GM23248 (cell line): ENCODE results near the gene AKAP13. TPM values are rescaled to one million over a fixed set of nuclear protein-coding genes. Genes with fewer than 3 reads are reported as not detected.

Experiments
- DNase-seq: peaks from one replicate; pipeline ENCODE4 v3.0.0-alpha.2; 2015
- H2AFZ ChIP-seq: fragments of 200-600 bp; sonication (generic); 2 replicates; pipeline ENCODE4 v1.6.1; 2016; ENCODE audit warnings: antibody characterized with exemption
- H3F3A ChIP-seq: fragments of 200-600 bp; sonication (generic); 2 replicates; pipeline ENCODE4 v1.6.1; 2016; ENCODE audit warnings: mild to moderate bottlenecking, antibody characterized with exemption, mixed run types; ENCODE audit not compliant: insufficient read depth
- H3K27ac ChIP-seq: fragments of 200-600 bp; sonication (generic); 2 replicates; pipeline ENCODE4 v1.5.1; 2016; ENCODE audit warnings: mild to moderate bottlenecking
- H3K27me3 ChIP-seq: fragments of 200-600 bp; sonication (generic); replicated peaks from 2 replicates; pipeline ENCODE4 v1.6.1; 2016; ENCODE audit warnings: mild to moderate bottlenecking; ENCODE audit not compliant: insufficient read depth
- H3K36me3 ChIP-seq: fragments of 200-600 bp; sonication (generic); 2 replicates; pipeline ENCODE4 v1.6.1; 2016; ENCODE audit warnings: low read depth, mild to moderate bottlenecking
- H3K4me1 ChIP-seq: fragments of 200-600 bp; sonication (generic); 2 replicates; pipeline ENCODE4 v1.6.1; 2016; ENCODE audit warnings: mild to moderate bottlenecking; ENCODE audit not compliant: insufficient read depth
- H3K4me2 ChIP-seq: fragments of 200-600 bp; sonication (generic); one replicate; pipeline ENCODE4 v1.6.1; 2016; ENCODE audit warnings: mild to moderate bottlenecking; ENCODE audit not compliant: unreplicated experiment
- H3K4me3 ChIP-seq: fragments of 200-600 bp; sonication (generic); 2 replicates; pipeline ENCODE4 v1.5.1; 2016; ENCODE audit warnings: mild to moderate bottlenecking
- H3K79me2 ChIP-seq: fragments of 200-600 bp; sonication (generic); 2 replicates; pipeline ENCODE4 v1.6.1; 2016; ENCODE audit warnings: mild to moderate bottlenecking; ENCODE audit not compliant: insufficient read depth
- H3K9ac ChIP-seq: fragments of 200-600 bp; sonication (generic); 2 replicates; pipeline ENCODE4 v1.6.1; 2016; ENCODE audit warnings: mild to moderate bottlenecking
- H3K9me2 ChIP-seq: fragments of 200-600 bp; sonication (generic); 2 replicates; pipeline ENCODE4 v1.6.1; 2016; ENCODE audit warnings: mixed run types, mild to moderate bottlenecking, moderate library complexity; ENCODE audit not compliant: insufficient read depth
- H3K9me3 ChIP-seq: fragments of 200-600 bp; sonication (generic); one replicate; pipeline ENCODE4 v1.6.1; 2017; ENCODE audit warnings: low read depth
- H4K20me1 ChIP-seq: fragments of 200-600 bp; sonication (generic); 2 replicates; pipeline ENCODE4 v1.6.0; 2016; ENCODE audit not compliant: insufficient read depth
- EZH2 ChIP-seq: fragments of 200-600 bp; sonication (generic); IDR thresholded peaks from 2 replicates; pipeline ENCODE4 v1.6.1; 2018; ENCODE audit warnings: antibody characterized with exemption, mild to moderate bottlenecking; ENCODE audit not compliant: insufficient read depth, poor library complexity, severe bottlenecking
- EZH2phosphoT487 ChIP-seq: fragments of 200-600 bp; sonication (generic); IDR thresholded peaks from 2 replicates; pipeline ENCODE4 v1.6.1; 2018; ENCODE audit warnings: antibody characterized with exemption, moderate library complexity, mild to moderate bottlenecking, low read depth; ENCODE audit not compliant: insufficient read depth
- WGBS, 2 experiments: methylation state at CpG; one replicate each; pipeline ENCODE4 v1.1.6; 2015 to 2017; ENCODE audit warnings: low lambda C conversion rate in 2 of 2, low coverage in 1 of 2; ENCODE audit errors: missing lambda C conversion rate in 2 of 2; 5-methylcytosine and 5-hydroxymethylcytosine counted together
- in situ Hi-C: fragments of 300-500 bp; cut with MboI; formaldehyde crosslinking; loops from 2 replicates; pipeline ENCODE4 v1.15.0; 2020
- polyA plus RNA-seq: library from polyadenylated mRNA; unstranded; fragments of >200 nt; fragmentation: Nextera tagmentation; extraction: Ambion mirVana; gene quantifications from 2 replicates; pipeline ENCODE4 v1.2.1, GENCODE V29; 2016
- total RNA-seq: library from RNA; depleted of rRNA; stranded (reverse); fragments of >200 nt; shearing (Covaris generic); gene quantifications from 2 replicates; pipeline ENCODE4 v1.2.3, GENCODE V29; 2014

AKAP13 gene
- total and polyA plus RNA-seq, 2 experiments from 2014 or later: 26.5 to 27.7 TPM

- Histone ChIP-seq H3K4me3 (no peak overlapping the region), H3K9me3 (no peaks in the 10 kb centered on the region), H3K36me3 (no peaks in the 10 kb centered on the region; the same call in 1 of the 2 replicates), H3K79me2 (peaks cover 5% of the 10 kb centered on the region; the same call in 1 of the 2 replicates), H3K4me1 (no peaks in the 10 kb centered on the region), H3F3A (no peaks in the 10 kb centered on the region), H3K27me3 (no peaks in the 10 kb centered on the region), H3K9me2 (no peaks in the 10 kb centered on the region), H3K27ac (no peak overlapping the region), H2AFZ (no peak overlapping the region), H4K20me1 (no peaks in the 10 kb centered on the region), H3K4me2 (no peak overlapping the region), H3K9ac (no peak overlapping the region)
- WGBS, 2 experiments: 97 to 100% methylated on average over 2 of the region's 2 CpGs
- in situ Hi-C loops: loop anchor here (10.0 kb wide), 1 partner anchor 62 kb away; no protein-coding TSS in a partner anchor
- no peak for DNase-seq
- TF ChIP-seq EZH2: no peak
- no peak for TF ChIP-seq EZH2phosphoT487
Observed at GRCh38 chr15:85556618-85556895, 176.2 kb downstream of the AKAP13 start.

- Histone ChIP-seq H3K27me3 (no peaks in the 10 kb centered on the region), H3K9me2 (no peaks in the 10 kb centered on the region), H3K27ac (no peak overlapping the region), H3K9ac (no peak overlapping the region), H3K9me3 (no peaks in the 10 kb centered on the region), H4K20me1 (no peaks in the 10 kb centered on the region), H3K4me3 (no peak overlapping the region), H2AFZ (no peak overlapping the region), H3K79me2 (peaks cover 5% of the 10 kb centered on the region; the same call in 1 of the 2 replicates), H3F3A (no peaks in the 10 kb centered on the region), H3K4me1 (no peaks in the 10 kb centered on the region), H3K4me2 (no peak overlapping the region), H3K36me3 (no peaks in the 10 kb centered on the region)
- WGBS, 2 experiments: 73 to 79% methylated on average over 6 of the region's 6 CpGs
- DNase-seq: no peak
- no peak for TF ChIP-seq EZH2phosphoT487
- in situ Hi-C loops: loop anchor here (10.0 kb wide), 1 partner anchor 63 kb away; no protein-coding TSS in a partner anchor
Observed at GRCh38 chr15:85557385-85557784, 177.0 kb downstream of the AKAP13 start.

- H3K4me2 ChIP-seq: no peak overlapping the region
- H3K9ac ChIP-seq: no peak overlapping the region
- H3K4me3 ChIP-seq: no peak overlapping the region
- WGBS, 2 experiments: 36 to 44% methylated on average over 5 of the region's 5 CpGs
- no peaks in the 10 kb centered on the region for H3K27me3 ChIP-seq
- H3K79me2 ChIP-seq: peaks cover 5% of the 10 kb centered on the region; the same call in 1 of the 2 replicates
- DNase-seq: no peak
- no peak overlapping the region for H3K27ac ChIP-seq
- H3K9me2 ChIP-seq: no peaks in the 10 kb centered on the region
- peaks cover 4% of the 10 kb centered on the region for H3K4me1 ChIP-seq
- no peaks in the 10 kb centered on the region for H3F3A ChIP-seq
- H4K20me1 ChIP-seq: no peaks in the 10 kb centered on the region; the same call in 1 of the 2 replicates
- TF ChIP-seq EZH2phosphoT487 (no peak), EZH2 (no peak)
- H3K9me3 ChIP-seq: no peaks in the 10 kb centered on the region
- no peaks in the 10 kb centered on the region for H3K36me3 ChIP-seq
- in situ Hi-C loops: loop anchor here (10.0 kb wide), 1 partner anchor 64 kb away; no protein-coding TSS in a partner anchor
- no peak overlapping the region for H2AFZ ChIP-seq
Observed at GRCh38 chr15:85558848-85559247, 178.4 kb downstream of the AKAP13 start.

- in situ Hi-C loops: loop anchor here (10.0 kb wide), 1 partner anchor 65 kb away; no protein-coding TSS in a partner anchor
- no peak overlapping the region for H3K4me3 ChIP-seq
- H3K36me3 ChIP-seq: no peaks in the 10 kb centered on the region
- H4K20me1 ChIP-seq: no peaks in the 10 kb centered on the region; the same call in 1 of the 2 replicates
- peaks cover 5% of the 10 kb centered on the region for H3K4me1 ChIP-seq
- H3K27me3 ChIP-seq: no peaks in the 10 kb centered on the region
- H2AFZ ChIP-seq: no peak overlapping the region
- no peak for DNase-seq
- no peaks in the 10 kb centered on the region for H3F3A ChIP-seq
- H3K79me2 ChIP-seq: peaks cover 6% of the 10 kb centered on the region; the same call in 1 of the 2 replicates
- H3K9me3 ChIP-seq: no peaks in the 10 kb centered on the region
- H3K9ac ChIP-seq: no peak overlapping the region
- H3K27ac ChIP-seq: no peak overlapping the region
- 98 to 99% methylated on average over 7 of the region's 7 CpGs for WGBS, 2 experiments
- no peak for TF ChIP-seq EZH2
- no peak for TF ChIP-seq EZH2phosphoT487
- no peaks in the 10 kb centered on the region for H3K9me2 ChIP-seq
- H3K4me2 ChIP-seq: no peak overlapping the region
Observed at GRCh38 chr15:85559530-85559929, 179.1 kb downstream of the AKAP13 start.

GRCh38 chr15:85562824-85563223 is 182.4 kb downstream of the AKAP13 start:
- Histone ChIP-seq H3K9ac (no peak overlapping the region), H2AFZ (no peak overlapping the region), H3K4me2 (no peak overlapping the region), H4K20me1 (no peaks in the 10 kb centered on the region; the same call in 1 of the 2 replicates), H3K27me3 (no peaks in the 10 kb centered on the region), H3K9me3 (no peaks in the 10 kb centered on the region), H3K79me2 (peaks cover 29% of the 10 kb centered on the region), H3K4me1 (peaks cover 5% of the 10 kb centered on the region), H3K4me3 (no peak overlapping the region), H3K27ac (no peak overlapping the region), H3K9me2 (no peaks in the 10 kb centered on the region), H3K36me3 (no peaks in the 10 kb centered on the region), H3F3A (no peaks in the 10 kb centered on the region)
- no peak for DNase-seq
- TF ChIP-seq EZH2 (no peak), EZH2phosphoT487 (no peak)
- 92% methylated on average over 6 of the region's 6 CpGs for WGBS, 2 experiments
- in situ Hi-C loops: no loop called here
